Tibial nerve (tissue), 3 donors: ENCODE data around the gene MAD2L2.

Experiments used
- CTCF ChIP-seq, 5 experiments: fragments of 200-600 bp in 3 of 5; fragments of 450-650 bp in 2 of 5; sonication (generic) in 3 of 5; IDR thresholded peaks; one replicate each; pipeline ENCODE4 v1.5.1; 2016 to 2019; ENCODE audit warnings: antibody characterized with exemption in 5 of 5, mild to moderate bottlenecking in 3 of 5, moderate library complexity in 2 of 5
- POLR2A ChIP-seq, 2 donors: fragments of 450-650 bp; IDR thresholded peaks; one replicate each; pipeline ENCODE4 v1.6.1; 2017; ENCODE audit warnings: antibody characterized with exemption in 2 of 2, mild to moderate bottlenecking in 2 of 2, moderate library complexity in 2 of 2

GRCh38 chr1:11680270-11681070, 478 bp downstream of the MAD2L2 start:
- no peak for TF ChIP-seq POLR2A (IDR thresholded peaks at IDR 0.05)
- no peak for TF ChIP-seq CTCF (IDR thresholded peaks at IDR 0.05)
